GM12864 (cell line): ENCODE measurements around the gene KIF23.
"Not testable (repeated sequence)": the region's sequence is repeated elsewhere in the genome, so short reads cannot be mapped to it uniquely, and the experiment has no call there.

Experiments used
- DNase-seq: peaks from one replicate; pipeline ENCODE4 v3.0.0-alpha.2; 2011; ENCODE audit warnings: low read depth
- H3K4me3 ChIP-seq: 2 replicates; pipeline ENCODE4 v1.5.1; 2011; ENCODE audit warnings: mild to moderate bottlenecking, low read depth, low read length, control low read depth
- CTCF ChIP-seq: IDR thresholded peaks from 2 replicates; pipeline ENCODE4 v1.5.1; 2011; ENCODE audit warnings: low read depth, mild to moderate bottlenecking, moderate library complexity, low read length, control low read depth, inconsistent platforms; ENCODE audit errors: missing control alignments

KIF23 gene

GRCh38 chr15:69380100-69380725, 33.9 kb upstream of the KIF23 start:
- TF ChIP-seq CTCF: no peak
- no peak overlapping the region for H3K4me3 ChIP-seq
- DNase-seq: no peak

GRCh38 chr15:69380726-69381105, 33.4 kb upstream of the KIF23 start:
- no peak for TF ChIP-seq CTCF
- DNase-seq: no peak
- H3K4me3 ChIP-seq: no peak overlapping the region

GRCh38 chr15:69382176-69382575, 32.0 kb upstream of the KIF23 start:
- not testable (repeated sequence) for H3K4me3 ChIP-seq, DNase-seq

GRCh38 chr15:69384066-69384465, 30.1 kb upstream of the KIF23 start:
- not testable (repeated sequence) for DNase-seq

GRCh38 chr15:69384626-69385598, 29.2 kb upstream of the KIF23 start:
- no peak overlapping the region for H3K4me3 ChIP-seq
- DNase-seq: no peak
- TF ChIP-seq CTCF: no peak

More at GRCh38 chr15:69384066-69384465, 30.1 kb upstream of the KIF23 start:
- not testable (repeated sequence) for H3K4me3 ChIP-seq

GRCh38 chr15:69385831-69386230, 28.3 kb upstream of the KIF23 start:
- no peak for DNase-seq
- no peak overlapping the region for H3K4me3 ChIP-seq
- no peak for TF ChIP-seq CTCF

GRCh38 chr15:69386284-69386683, 27.9 kb upstream of the KIF23 start:
- TF ChIP-seq CTCF: no peak
- DNase-seq: no peak
- no peak overlapping the region for H3K4me3 ChIP-seq

GRCh38 chr15:69388260-69388705, 25.9 kb upstream of the KIF23 start:
- no peak for DNase-seq

More at GRCh38 chr15:69388260-69388705, 25.9 kb upstream of the KIF23 start:
- TF ChIP-seq CTCF: no peak
- H3K4me3 ChIP-seq: no peak overlapping the region
